GM19351 (cell line): ENCODE results near the gene MLXIP.
"Not testable (repeated sequence)": the region's sequence is repeated elsewhere in the genome, so short reads cannot be mapped to it uniquely, and the experiment has no call there.

Experiments used
- ATAC-seq: cut with Tn5 transposase; IDR thresholded peaks from one replicate; pipeline ENCODE4 v1.9.1; 2021; ENCODE audit warnings: mild to moderate bottlenecking, moderate library complexity; ENCODE audit not compliant: unreplicated experiment

MLXIP gene, protein sequence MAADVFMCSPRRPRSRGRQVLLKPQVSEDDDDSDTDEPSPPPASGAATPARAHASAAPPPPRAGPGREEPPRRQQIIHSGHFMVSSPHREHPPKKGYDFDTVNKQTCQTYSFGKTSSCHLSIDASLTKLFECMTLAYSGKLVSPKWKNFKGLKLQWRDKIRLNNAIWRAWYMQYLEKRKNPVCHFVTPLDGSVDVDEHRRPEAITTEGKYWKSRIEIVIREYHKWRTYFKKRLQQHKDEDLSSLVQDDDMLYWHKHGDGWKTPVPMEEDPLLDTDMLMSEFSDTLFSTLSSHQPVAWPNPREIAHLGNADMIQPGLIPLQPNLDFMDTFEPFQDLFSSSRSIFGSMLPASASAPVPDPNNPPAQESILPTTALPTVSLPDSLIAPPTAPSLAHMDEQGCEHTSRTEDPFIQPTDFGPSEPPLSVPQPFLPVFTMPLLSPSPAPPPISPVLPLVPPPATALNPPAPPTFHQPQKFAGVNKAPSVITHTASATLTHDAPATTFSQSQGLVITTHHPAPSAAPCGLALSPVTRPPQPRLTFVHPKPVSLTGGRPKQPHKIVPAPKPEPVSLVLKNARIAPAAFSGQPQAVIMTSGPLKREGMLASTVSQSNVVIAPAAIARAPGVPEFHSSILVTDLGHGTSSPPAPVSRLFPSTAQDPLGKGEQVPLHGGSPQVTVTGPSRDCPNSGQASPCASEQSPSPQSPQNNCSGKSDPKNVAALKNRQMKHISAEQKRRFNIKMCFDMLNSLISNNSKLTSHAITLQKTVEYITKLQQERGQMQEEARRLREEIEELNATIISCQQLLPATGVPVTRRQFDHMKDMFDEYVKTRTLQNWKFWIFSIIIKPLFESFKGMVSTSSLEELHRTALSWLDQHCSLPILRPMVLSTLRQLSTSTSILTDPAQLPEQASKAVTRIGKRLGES

DNA sequence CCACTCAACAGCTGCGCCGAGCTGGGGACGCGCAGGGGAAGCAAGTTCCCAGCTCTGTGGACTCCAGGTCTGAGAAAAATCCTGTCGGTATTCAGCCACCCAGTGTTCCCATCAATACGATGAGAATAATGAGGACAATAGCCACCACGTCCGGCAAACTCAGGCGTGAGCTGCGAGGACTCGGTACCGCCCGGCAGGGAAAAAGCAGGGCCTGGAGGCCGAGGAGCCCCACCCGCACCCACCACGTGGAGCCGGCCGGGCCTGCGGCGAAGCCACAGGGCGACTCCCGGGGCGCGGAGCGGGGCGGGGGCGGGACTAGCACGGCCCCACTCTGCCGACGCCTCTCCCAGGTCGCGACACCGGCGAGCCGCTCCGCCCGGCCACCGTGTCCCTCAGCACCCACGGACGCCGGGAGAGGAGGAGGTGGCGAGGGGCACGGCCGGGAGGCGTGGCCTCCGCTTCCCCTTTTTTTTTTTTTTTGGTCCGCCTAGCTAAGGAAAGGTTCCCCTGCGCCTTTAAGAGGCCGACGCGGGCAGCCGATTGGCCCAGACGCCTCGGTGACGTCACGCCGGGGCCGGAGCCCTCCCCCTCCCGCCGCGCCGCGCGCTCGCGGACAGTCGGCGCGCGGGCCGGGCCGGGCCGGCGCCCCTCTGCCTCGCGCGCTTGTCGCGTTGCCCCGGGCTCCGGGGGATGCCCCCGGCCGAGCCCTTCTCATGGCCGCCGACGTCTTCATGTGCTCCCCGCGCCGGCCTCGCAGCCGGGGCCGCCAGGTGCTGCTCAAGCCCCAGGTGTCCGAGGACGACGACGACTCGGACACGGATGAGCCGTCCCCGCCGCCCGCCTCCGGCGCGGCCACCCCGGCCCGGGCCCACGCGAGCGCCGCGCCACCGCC is at the start of gene MLXIP:
Gene MLXIP, plus strand, starts transcription at position 616 of the 892 bp plus-strand sequence. Its CDS starts 98 bp downstream, at position 714.
- peak; percentile 83 for ATAC-seq

DNA sequence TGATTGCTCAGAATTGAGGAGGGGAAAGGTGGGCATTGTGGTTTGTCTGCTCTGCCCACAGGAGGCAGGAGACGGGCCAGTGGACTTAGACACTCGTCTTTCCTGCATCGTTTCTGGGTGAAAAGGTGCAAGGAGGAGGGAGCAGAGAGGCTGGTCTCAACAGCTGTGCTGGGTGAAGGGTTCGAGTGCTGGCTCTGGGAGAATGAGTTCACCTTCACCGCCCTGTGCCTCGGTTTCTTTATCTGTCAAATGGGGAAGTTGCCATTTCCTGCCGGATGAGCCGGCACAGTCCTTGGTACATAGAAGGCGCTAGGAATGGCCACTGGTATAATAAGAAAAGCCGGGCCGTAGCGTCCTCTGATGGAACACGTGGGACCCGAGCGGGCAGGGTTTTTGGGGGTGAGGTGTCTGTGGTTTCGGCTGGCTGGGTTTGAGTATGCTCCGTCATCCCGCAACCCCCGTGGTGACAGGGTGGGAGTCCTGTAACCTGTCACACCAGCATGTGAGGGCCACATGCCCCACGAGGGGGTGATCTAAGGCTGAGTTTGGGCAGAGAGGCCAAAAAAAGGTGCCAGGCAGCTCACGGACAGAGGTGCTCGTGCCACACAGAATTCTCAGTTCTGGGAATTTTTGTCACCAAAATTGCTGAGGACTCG is 49.5 kb upstream of the MLXIP start:
- peak; percentile 53 for ATAC-seq

DNA sequence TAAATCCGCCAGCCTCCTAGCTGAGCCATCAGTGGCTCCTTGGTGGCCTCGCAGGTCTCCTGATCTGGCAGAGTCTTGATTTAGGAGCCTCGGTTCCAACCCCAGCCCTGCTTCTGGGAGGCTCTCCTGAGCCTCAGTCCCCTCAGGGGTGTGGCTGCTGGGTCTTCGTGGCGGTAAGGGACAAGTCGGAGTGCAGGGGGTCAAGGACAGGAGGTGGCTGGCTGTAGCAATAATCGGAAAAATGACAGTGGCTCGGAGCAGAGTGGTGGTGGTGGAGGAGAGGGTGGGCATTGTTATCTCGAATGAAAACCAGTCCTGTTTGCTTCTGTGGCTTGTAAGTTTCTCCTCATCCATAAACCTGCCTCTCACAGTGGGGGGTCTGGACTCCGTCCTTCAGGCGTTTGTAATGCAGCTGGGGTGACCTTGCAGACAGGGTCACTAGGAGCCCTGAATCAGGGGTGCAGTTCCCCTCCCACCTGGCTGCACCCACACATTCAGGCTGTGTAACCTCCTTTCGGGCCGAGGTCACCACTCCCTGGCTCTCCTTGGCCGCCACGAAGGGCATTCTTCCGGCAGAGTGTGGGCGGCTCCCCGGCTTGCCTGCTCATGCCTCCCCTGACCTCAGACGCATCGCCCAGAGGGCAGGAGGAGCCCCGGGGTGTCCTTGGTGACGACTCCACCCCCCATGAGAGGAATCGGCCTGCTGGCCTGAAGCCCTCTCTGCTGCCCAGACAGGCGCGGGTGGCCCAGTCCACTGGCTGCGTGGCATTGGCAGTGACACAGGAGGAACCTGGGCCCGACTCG is 48.7 kb upstream of the MLXIP start:
- ATAC-seq, result peak; percentile 19

DNA sequence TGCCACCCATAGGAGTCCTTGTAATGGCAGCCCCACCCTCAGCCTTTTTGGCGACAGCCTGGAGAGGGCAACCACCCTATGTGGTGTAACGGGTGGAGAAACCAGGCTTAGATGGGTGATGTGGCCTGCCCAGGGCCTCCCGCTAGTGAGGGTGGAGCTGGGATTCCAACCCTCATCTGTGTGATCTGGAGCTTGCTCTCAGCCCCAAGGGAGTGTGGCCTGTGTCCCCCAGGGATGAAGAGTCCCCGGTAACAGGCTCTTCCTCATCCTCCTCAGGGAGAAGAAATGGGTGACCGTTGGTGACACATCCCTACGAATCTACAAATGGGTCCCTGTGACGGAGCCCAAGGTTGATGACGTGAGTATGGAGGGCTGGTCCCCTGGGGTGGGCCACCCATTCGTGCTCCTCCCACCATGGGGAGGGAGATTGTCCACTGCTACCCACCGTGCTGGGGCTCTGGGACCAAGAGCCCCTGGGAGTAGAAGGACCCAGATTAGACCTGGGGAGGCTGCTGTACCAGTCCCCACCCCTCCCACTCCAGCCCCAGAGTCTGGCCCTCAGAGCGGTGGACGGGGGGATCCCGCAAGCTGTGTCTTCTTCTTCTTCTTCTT is 48.0 kb upstream of the MLXIP start:
- no peak for ATAC-seq

DNA sequence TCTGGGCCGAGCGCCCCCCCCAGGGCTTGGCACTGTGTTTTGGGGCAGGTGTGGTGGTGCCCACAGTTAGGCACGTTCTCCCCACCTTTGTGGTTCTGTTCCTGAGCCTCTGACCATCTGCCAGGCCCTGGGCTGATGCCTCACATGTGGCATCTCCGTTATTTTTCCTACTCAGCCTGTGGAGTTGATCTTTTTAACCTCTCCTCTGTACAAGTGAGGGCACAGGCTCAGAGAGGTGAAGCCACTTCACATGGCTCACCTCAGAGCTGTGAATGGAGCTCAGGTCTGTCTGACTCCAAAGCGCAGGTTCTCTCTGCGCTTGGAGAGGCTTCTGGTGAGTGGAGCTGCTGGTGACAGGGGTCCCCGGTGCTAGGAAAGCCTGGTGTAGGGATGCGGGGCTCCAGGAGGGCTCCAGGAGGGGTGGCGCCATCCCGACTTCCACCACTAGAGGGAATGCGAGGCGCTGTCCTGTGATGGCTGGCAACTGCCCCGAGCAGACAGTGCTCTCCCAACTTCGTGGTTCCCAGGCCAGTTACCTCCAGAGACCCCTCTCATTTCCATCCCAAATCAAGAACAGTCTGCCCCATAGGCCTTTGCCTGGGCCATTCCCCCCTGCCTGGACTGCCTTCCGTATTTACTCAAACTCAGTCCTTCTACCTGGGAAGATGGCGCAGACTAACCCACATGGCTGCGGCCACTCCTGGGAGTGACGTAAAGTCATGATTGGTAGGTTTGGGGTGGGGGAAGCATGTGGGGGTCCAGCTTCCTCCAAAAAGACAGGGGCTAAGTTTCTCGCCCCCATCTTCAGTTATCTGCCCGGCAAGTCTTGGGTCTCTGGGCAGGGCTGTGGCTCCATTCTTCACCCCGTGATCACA is 47.0 kb upstream of the MLXIP start:
- ATAC-seq, result no peak

DNA sequence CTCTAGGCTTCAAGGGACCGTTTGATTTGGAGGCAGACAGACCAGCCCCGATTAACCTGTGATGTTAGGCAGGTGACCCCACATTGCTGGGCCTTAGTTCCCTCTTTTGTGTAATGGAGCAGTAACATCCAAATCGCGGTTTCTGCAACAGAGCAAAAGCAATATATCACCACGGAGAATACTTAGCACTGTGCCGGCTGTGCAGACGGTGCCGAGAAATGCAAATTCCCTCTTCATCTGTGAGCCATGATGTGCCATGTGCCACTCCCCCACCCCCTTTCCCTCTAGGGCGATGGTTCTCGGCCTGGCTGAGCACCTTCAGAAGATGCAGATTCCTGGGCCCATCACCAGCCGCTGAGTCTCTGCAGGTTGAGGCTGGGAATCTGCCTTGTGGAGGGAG is 46.0 kb upstream of the MLXIP start:
- ATAC-seq, result no peak

DNA sequence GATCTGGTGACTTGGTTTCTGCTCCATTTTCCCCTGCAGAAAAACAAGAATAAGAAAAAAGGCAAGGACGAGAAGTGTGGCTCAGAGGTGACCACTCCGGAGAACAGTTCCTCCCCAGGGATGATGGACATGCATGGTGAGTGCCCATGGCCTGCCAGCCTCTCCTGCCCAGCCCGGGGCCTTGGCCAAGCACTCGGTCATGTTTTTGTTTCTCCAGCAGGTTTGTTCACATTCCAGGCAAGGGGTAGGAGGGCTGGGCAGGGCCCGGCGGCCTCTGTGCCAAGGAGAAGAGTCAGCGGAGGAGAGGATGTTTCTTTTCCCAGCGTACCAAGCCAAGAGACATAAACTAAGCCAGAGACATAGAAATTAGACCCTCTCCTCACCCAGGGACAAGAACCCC is 43.3 kb upstream of the MLXIP start:
- ATAC-seq, result no peak

DNA sequence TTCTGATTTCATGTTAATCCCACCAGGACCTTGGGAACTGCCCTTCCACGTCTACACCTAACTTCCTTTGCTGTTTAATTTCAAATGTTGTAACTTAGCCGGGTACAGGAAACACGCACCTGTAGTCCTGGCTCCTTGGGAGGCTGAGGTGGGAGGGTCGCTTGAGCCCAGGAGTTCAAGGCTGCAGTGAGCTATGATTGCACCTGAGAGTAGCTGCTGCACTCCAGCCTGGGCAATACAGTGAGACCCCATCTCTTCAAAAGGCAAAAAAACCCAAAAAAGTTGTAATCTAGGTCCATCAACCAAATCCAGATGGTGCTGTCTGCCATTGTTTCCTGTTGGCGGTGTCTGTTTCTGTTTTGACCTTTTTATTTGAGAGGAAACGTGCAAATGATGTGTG is 42.4 kb upstream of the MLXIP start:
- ATAC-seq, result no peak

DNA sequence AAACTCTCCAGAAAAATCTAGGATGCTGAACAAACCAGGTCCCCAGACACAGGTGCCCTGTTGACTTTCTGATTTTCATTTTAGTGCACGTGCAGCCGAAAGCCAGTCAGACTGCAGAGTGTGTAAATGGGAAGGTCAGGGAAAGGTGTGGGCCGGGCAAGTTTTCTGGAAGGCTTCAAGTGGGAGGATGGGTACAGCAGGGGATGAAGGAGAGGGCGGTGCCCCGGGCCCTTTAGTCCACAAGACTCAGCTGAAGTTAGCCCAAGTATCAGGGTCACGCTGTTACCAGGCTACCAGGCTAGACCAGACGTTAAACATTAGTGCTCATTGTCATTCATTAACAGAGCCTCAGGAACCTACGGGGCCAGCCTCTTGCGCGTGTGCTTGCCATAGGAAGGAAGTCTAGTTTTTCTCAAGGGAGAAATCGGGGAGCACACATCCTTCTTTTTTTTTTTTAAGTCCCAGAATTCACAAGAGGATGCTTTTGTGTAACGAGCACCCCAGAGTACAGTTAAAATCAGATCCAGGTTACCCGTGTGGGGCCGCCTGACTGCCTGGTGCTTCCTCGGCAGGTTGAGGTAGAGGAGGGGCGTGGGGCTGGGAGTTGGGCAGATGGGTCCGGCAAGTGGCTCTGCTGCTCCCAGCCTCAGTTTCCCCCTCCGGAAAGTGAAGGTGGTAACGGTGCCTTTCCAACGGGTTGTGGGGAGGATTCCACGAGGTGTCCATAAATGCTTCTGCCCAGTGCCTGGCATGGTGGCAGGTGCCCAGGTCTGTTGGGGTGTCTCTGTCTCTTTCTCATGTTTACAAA is 37.8 kb upstream of the MLXIP start:
- no peak for ATAC-seq

DNA sequence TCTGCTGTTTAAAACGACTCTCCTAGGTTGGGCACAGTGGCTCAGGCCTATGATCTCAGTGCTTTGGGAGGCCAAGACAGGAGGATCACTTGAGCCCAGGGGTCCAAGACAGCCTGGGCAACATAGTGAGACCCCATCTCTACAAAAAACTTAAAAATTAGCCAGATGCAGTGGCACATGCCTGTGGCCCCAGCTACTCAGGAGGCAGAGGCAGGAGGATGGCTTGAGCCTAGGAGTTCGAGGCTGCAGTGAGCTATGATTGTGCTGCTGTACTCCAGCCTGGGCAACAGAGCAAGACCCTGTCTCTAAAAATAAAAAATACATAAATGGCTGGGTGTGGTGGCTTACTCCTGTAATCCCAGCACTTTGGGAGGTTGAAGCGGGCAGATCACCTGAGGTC is 37.1 kb upstream of the MLXIP start:
- ATAC-seq, result not testable (repeated sequence)

DNA sequence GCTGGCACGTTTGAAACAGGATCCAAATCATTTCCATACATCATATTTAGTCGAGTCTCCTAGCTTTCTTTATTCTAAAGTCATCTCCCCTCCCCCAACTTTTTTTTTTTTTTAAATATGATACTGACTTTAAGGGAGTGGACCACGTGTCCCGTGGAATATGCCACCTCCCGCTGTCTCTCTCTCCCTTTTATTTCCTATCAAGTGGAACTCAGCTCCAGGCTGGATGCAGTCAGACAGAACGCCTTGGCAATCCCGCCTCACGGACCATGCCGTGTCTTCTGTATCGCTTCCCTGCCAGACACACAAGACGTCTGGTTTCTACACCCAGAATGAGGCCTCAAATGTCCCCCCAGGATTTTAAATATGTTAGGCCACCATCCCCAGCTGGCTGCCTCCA is 35.6 kb upstream of the MLXIP start:
- ATAC-seq, result no peak

DNA sequence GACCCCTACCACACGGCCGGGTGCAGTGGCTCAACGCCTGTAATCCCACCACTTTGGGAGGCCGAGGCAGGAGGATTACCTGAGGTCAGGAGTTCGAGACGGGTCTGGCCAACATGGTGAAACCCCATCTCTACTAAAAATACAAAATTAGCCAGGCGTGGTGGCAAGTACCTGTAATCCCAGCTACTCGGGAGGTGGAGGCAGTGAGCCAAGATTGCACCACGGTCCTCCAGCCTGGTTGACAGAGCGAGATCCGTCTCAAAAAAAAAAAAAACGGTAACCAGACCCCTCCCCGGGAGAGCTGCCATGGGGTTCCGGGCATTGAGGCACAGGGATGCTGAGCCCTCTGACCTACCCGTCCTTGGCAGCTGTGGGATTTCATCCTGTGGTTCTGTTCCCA is 35.1 kb upstream of the MLXIP start:
- ATAC-seq, result no peak

DNA sequence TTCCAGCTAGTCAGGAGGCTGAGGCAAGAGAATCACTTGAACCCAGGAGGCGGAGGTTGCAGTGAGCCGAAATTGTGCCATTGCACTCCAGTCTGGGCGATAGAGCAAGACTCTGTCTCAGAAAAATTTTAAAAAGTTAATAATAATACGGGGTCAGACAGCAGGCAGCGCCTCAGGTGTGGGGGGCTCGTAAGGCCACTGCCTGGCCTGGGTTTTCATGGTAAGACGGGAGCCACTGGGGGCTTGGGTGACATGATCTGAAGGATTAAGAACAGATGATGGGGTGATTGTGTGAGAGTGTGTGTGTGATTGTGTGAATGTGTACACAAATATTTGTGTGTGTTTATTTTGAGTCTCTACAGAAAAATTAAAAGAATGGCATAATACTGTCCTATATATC is 33.3 kb upstream of the MLXIP start:
- no peak for ATAC-seq

DNA sequence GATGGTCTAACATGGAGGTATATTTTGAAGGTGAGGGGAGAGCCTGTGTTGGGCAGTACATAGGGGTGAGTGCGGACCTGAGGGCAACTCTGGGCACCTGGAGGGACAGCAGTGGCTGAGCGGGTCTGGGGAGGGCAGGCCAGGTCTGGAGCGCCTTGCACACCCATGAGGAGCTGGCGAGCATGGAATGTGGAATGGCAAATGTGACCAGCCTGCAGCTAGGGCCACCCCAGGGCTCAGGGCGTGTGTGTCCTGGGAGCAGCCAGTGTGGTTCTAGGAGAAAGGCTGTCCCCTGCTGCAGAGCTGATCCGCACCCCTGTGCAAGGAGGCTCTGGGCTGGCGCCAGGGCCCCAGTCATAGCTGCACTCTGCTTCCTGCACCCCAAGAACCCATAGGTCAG is 32.4 kb upstream of the MLXIP start:
- no peak for ATAC-seq

DNA sequence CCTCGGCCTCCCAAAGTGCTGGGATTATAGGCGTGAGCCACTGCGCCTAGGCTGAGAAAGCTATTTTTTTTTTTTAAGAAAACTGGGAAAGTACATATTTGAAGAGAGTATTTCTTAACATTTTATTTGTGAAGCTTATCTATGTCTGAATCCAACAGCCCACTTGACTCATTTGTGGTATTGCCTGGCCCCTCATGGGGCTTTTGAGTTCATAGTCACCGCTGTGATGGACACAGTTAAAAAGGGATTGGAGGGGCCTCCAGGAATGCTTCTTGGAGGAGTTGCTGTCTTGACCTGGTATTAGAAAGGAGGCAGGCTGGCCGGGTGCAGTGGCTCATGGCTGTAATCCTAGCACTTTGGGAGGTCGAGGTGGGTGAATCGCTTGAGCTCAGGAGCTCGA is 30.4 kb upstream of the MLXIP start:
- no peak for ATAC-seq

DNA sequence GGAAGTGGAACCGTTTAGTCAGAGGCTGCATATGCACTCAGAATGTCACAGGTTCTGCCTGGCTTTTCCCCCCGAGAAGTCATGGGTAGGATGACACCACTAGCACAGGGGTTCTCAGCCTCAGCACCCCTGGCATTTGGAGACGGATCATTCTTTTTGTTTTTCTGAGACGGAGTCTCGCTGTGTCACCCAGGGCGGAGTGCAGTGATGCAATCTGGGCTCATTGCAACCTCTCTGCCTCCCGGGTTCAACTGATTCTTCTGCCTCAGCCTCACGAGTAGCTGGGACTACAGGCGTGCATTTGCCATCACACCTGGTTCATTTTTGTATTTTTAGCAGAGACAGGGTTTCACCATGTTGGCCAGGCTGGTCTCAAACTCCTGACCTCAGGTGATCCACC is 28.7 kb upstream of the MLXIP start:
- ATAC-seq, result no peak

DNA sequence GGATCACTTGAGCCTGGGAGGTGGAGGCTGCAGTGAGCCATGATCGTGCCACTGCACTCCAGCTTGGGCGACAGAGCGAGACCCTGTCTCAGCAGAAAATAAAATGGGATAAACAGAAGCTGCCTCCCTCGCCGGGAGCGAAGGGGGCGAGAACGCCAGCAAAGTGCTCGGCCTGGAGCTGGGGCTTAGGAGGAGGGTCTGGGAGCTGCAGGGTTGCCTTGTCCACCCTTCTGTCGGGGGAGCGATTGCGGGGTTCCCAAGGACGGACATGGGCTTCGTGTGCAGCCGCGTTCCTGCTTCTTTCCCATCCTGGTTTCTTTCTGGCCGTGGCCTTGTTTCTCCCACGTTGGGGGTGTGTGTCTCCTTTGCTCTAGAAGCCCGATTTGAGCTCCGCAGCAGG is 27.9 kb upstream of the MLXIP start:
- no peak for ATAC-seq
